Forelimb muscle (tissue), 1 donor: Measurements from ENCODE around the gene RMI1. TPM values are rescaled to one million over a fixed set of nuclear protein-coding genes. Genes with fewer than 3 reads are reported as not detected.
"Not testable (repeated sequence)": the region's sequence is repeated elsewhere in the genome, so short reads cannot be mapped to it uniquely, and the experiment has no call there.

Experiments
- DNase-seq: peaks from one replicate; pipeline ENCODE4 v3.0.0-alpha.2; 2013; ENCODE audit warnings: low read depth
- polyA plus RNA-seq: library from polyadenylated mRNA; unstranded; fragments of 120-200 nt; gene quantifications from one replicate; pipeline ENCODE4 v1.2.1, GENCODE V29; 2013; ENCODE audit not compliant: insufficient read length

The RMI1 gene
- polyA plus RNA-seq, 1 donor, result 7.9 TPM

- DNase-seq, result no peak
Observed at GRCh38 chr9:84002344-84002743, 21.7 kb downstream of the RMI1 start.

- no peak for DNase-seq
Observed at GRCh38 chr9:84003246-84003645, 22.6 kb downstream of the RMI1 start.

GRCh38 chr9:84007662-84008061 lies 27.1 kb downstream of the RMI1 start:
- no peak for DNase-seq

GRCh38 chr9:84024041-84024575 lies 43.5 kb downstream of the RMI1 start:
- DNase-seq, result no peak

- no peak for DNase-seq
Observed at GRCh38 chr9:84027201-84027600, 46.6 kb downstream of the RMI1 start.

- no peak for DNase-seq
Observed at GRCh38 chr9:84031534-84031933, 50.9 kb downstream of the RMI1 start.

GRCh38 chr9:84041857-84042256 lies 61.3 kb downstream of the RMI1 start:
- not testable (repeated sequence) for DNase-seq

- no peak for DNase-seq
Observed at GRCh38 chr9:84045481-84046097, 65.0 kb downstream of the RMI1 start.

Other genes with a start within 250 kb of the RMI1 start
- gene GKAP1, start 163.0 kb upstream of the RMI1 start, polyA plus RNA-seq, result 20.2 TPM
- 7.8 TPM for gene KIF27, start 59.4 kb upstream of the RMI1 start, polyA plus RNA-seq
- gene HNRNPK, start 590 bp upstream of the RMI1 start, polyA plus RNA-seq, result 431 TPM